Muscle of back (tissue), 11 donors: Measurements from ENCODE around the gene ADCK1. TPM values are rescaled to one million over a fixed set of nuclear protein-coding genes. Genes with fewer than 3 reads are reported as not detected.
"Not testable (repeated sequence)": the region's sequence is repeated elsewhere in the genome, so short reads cannot be mapped to it uniquely, and the experiment has no call there.

Source experiments
- DNase-seq, 3 donors: peaks; one replicate each; pipeline versions ENCODE4 v3.0.0 to v3.0.0-alpha.2; 2013
- polyA plus RNA-seq, 10 donors: library from polyadenylated mRNA; unstranded; fragments of 120-200 nt; gene quantifications; one replicate each; pipeline ENCODE4 v1.2.1, GENCODE V29; 2013; ENCODE audit not compliant: insufficient read length in 10 of 10

Gene ADCK1
- polyA plus RNA-seq, 10 donors, result 4.7 to 9.1 (median 6.4) TPM

GRCh38 chr14:77902811-77903210, 102.9 kb downstream of the ADCK1 start:
- DNase-seq, result peak in 2 of 3 donors; percentile 9 to 23

DNA sequence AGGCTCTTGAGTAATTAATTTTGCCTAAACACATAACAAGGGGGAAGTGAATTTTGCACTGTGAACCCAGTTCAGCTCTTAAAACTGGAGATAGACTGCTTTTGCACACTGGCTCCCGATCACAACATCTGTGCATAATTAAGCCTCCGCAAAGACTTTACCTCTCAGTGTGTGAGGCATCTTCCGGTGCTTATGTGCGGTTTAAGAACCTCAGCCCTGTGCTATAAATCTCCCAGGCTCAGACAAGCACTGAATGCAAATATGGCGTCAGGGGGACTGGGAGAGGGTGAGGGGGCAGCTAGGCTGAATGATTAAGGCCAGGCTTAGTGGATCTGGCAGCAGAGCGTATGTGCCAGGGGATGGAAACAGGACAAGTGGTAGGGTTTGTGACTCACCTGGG, 103.3 kb downstream of the ADCK1 start:
- peak; percentile 10 to 74 (median 24) for DNase-seq

DNA sequence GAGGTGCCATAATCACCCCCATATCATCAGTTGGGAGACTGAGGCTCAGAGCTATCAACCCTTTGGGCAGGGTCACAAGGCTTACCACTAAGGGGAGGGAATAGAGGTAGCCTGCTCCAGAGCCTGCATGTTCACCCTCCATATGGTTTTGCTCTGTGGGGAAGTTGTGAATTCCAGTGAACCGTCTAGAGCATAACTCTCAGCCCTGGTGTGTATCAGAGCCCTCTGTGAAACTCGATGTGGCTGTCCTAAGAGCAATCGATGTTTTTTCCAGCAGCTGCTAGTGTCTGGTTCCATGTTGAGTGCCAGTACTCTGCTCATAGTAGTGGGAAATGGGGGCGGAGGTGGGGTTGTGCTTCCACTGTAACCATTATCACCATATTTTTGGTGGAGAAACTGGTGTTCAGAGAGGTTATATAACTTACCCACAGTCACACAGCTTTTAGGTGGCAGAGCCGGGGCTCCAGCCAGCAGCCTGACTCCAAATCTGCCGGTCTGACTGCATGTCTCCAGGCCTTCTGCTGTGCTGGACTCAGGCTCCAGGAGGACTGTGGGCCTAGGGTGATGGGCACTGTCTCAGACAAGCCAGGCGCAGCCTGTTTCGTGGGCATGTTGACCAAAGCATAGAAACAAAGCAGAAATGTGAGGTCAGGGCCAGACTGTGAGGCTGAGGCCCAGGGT, 104.2 kb downstream of the ADCK1 start:
- no peak for DNase-seq

DNA sequence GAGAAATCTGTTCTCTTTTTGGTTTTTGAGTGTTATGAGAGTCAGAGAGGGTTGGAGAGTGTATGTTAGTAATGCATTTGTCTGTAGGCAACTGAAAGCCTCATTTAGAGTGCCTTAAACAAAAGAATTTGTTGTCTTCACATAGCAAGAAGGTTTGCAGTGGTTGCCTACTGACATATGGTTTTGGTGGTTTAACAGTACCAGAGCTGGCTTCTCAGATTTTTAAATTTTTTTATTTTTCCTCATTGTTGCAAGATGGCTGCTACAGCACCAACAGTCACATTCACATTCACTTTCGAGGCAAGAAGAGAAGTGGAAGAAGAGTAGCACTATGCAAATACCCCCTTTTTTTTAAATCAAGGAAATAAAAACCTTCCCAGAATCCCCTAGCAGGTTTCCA, 106.5 kb downstream of the ADCK1 start:
- DNase-seq, result no peak

DNA sequence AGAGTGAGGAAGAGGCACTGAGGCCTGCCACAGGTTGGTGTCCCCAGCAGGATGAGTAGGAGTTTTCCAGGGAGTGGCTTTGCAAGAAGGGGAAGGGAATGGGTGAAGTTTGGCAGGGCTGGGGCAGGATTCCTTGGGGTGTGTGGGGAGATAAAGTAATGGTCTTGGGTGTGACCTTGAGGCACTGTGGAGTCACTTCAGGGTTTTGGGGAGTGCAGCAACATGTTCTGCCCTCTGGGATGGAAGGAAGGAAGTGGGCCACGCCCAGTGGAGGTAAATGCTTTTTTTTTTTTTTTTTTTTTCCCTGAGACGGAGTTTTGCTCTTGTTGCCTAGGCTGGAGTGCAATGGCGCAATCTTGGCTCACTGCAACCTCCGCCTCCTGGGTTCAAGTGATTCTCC, 108.9 kb downstream of the ADCK1 start:
- no peak for DNase-seq

- no peak for DNase-seq
Measured at GRCh38 chr14:77909911-77910310, 110.0 kb downstream of the ADCK1 start.

DNA sequence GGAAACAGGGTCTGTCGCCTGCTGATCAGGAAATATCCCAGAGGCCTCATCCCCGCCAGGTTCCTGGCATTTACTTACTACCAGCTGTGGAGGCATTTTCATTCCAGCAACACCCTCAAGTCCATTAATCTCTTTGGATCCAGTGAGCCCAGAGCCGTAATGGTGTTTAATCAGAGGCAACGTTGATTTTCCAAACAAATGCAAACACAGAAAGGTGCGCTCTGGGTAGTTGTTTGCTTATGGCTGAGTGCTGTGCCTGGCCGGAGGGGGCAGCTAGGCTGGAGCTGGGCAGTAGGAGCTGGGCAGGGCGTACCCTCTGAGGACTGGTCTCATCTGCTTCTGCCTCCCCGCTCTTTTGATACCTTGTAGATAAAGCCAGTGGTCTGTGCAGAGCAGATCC, 110.6 kb downstream of the ADCK1 start:
- no peak for DNase-seq

GRCh38 chr14:77911356-77911755, 111.4 kb downstream of the ADCK1 start:
- no peak for DNase-seq

DNA sequence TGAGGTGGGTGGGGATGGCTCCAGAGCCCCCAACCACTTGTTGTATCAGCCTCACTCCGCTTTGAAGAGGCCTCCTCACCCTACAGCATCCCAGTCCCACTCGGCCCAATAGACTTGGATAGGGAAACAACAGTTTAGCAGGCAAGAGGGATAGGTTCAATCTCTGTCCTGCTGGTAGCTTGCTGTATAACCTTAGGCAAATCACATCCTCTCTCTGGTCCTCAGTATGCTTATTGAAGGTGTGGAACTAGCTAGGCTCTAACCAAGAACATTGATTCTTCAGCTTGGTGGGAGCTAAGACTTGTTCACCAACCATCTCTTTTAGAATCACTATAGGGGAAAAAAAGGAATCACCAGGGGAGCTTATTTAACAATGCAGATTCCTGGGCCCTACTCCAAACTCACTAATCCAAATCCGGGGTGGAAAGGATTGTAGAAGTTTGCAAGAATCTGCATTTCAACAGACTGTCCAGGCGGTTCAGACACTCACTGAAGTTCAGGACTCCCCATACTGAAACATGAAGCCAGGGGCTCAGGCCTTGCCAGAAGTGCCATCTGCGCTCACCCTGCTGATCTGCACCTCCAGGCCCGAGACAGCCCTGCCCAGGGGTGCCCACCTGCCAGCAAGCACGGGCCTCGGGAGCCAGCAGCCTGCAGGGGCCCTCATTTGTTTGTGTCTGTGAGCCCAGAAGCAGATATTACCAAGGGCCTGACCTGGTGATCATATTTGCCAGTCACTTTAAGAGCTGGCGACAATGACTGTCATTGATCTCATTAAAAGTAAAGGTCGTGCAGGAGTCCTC, 113.0 kb downstream of the ADCK1 start:
- DNase-seq, result no peak

- DNase-seq, result no peak
Measured at GRCh38 chr14:77914073-77914721, 114.3 kb downstream of the ADCK1 start.

GRCh38 chr14:77915390-77915789, 115.5 kb downstream of the ADCK1 start:
- not testable (repeated sequence) for DNase-seq

- DNase-seq, result no peak
Measured at GRCh38 chr14:77917491-77918201, 117.7 kb downstream of the ADCK1 start.

- DNase-seq, result no peak
Measured at GRCh38 chr14:77918448-77918847, 118.5 kb downstream of the ADCK1 start.

GRCh38 chr14:77920312-77920711, 120.4 kb downstream of the ADCK1 start:
- no peak for DNase-seq

- DNase-seq, result no peak
Measured at GRCh38 chr14:77921818-77922217, 121.9 kb downstream of the ADCK1 start.

DNA sequence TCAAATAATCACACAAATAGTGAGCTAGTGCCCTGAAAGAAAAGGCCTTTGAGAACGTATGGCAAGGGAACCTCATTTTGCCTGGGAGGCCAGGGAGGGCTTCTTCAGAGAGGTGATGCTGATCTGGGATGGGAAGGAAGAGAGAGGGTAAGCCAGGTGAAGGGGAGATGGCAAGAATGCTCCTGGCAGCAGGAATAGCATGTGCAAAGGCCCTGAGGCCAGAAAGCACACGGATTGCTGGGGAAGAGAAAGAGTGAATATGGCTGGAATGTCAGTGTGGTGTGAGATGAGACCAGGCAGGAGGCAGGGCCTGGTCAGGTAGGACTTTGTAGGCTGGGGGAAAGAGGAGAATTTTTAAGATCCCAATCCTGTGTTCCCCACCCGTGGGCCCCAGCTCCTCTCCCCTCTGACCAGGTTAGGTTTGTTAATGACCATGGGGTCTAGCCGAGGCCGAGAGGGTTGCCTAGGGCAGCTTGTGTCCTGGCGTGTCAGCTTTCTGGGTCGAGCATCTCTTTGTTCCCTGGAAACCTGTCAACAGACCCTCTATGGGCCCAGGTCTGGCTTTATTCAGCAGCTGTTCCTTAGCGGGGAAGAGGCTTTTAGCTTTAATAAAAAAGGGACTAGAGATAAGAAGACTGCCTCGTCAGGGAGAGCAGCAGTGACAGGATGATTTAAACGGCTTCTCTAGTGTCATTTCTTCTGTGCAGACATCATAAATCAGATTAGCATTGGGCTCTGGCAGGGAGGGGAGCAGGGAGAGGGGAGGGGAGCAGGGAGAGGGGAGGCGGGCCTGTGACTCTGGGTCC, 123.4 kb downstream of the ADCK1 start:
- DNase-seq, result no peak

- DNase-seq, result no peak
Measured at GRCh38 chr14:77924141-77924948, 124.4 kb downstream of the ADCK1 start.

DNA sequence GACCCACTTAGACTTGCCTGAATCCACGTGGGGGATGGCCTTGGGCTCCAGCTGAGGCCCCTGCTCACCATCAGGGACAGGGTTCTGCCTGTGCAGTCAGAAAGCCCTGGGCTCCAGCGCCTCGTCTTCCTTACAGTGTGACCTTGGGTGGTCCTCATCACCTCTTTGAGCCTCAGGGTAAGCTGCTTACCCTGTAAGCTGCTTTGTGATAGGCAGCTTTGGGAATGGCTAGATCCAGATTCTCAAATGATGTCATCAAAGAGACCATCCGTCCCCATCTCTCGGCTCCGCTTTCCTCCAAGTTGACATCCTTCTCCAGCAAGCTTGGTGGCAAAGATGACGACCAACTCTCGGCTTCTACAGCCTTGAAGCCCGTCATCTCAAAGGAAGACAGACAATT, 127.0 kb downstream of the ADCK1 start:
- no peak for DNase-seq

GRCh38 chr14:77931441-77931840, 131.5 kb downstream of the ADCK1 start:
- DNase-seq, result no peak

- no peak for DNase-seq
Measured at GRCh38 chr14:77936138-77936639, 136.3 kb downstream of the ADCK1 start.
